GM10847 (cell line): ENCODE data around the gene HNRNPA2B1.

Experiments used
- POLR2A ChIP-seq: IDR thresholded peaks from 2 replicates; pipeline ENCODE4 v1.6.1; 2011; ENCODE audit not compliant: insufficient read length; ENCODE audit errors: extremely low read depth

Gene HNRNPA2B1

GRCh38 chr7:26190417-26190869 is 10.1 kb downstream of the HNRNPA2B1 start:
- no peak for TF ChIP-seq POLR2A

- TF ChIP-seq POLR2A = no peak
Measured at GRCh38 chr7:26189697-26190096, 10.8 kb downstream of the HNRNPA2B1 start.

- TF ChIP-seq POLR2A = no peak
Measured at GRCh38 chr7:26188957-26189541, 11.5 kb downstream of the HNRNPA2B1 start.

GRCh38 chr7:26188206-26188956 is 12.2 kb downstream of the HNRNPA2B1 start:
- no peak for TF ChIP-seq POLR2A

- no peak for TF ChIP-seq POLR2A
Measured at GRCh38 chr7:26187380-26188205, 13.0 kb downstream of the HNRNPA2B1 start.

- no peak for TF ChIP-seq POLR2A
Measured at GRCh38 chr7:26186364-26187311, 13.9 kb downstream of the HNRNPA2B1 start.

- TF ChIP-seq POLR2A = no peak
Measured at GRCh38 chr7:26185844-26186180, 14.7 kb downstream of the HNRNPA2B1 start.

GRCh38 chr7:26185131-26185843 is 15.3 kb downstream of the HNRNPA2B1 start:
- TF ChIP-seq POLR2A = no peak

GRCh38 chr7:26183545-26184280 is 16.8 kb downstream of the HNRNPA2B1 start:
- TF ChIP-seq POLR2A = no peak

GRCh38 chr7:26182706-26183105 is 17.8 kb downstream of the HNRNPA2B1 start:
- TF ChIP-seq POLR2A = no peak

GRCh38 chr7:26182283-26182682 is 18.3 kb downstream of the HNRNPA2B1 start:
- no peak for TF ChIP-seq POLR2A

GRCh38 chr7:26181474-26182227 is 18.9 kb downstream of the HNRNPA2B1 start:
- TF ChIP-seq POLR2A = no peak

GRCh38 chr7:26180792-26181198 is 19.8 kb downstream of the HNRNPA2B1 start:
- no peak for TF ChIP-seq POLR2A
